Gastrocnemius medialis (tissue), 4 donors: ENCODE measurements around the gene MRPL19. TPM values are rescaled to one million over a fixed set of nuclear protein-coding genes. Genes with fewer than 3 reads are reported as not detected.

Source experiments
- ATAC-seq, 2 donors: fragments of 150-250 bp; one replicate each; pipeline ENCODE4 v1.9.1; 2016
- DNase-seq, 2 donors: peaks; one replicate each; pipeline ENCODE4 v3.0.0-alpha.2; 2019
- H3K27ac ChIP-seq, 4 donors: fragments of 200-600 bp; sonication (generic); 1 replicate in 1 of 4; 2 replicates in 3 of 4; pipeline ENCODE4 v1.5.1; 2016 to 2018; ENCODE audit warnings: mild to moderate bottlenecking in 2 of 4, moderate library complexity in 1 of 4
- H3K27me3 ChIP-seq, 3 donors: fragments of 200-600 bp; sonication (generic) in 2 of 3; 1 replicate in 1 of 3; 2 replicates in 2 of 3; pipeline versions ENCODE4 v1.5.1 to v1.6.0; 2016 to 2019; ENCODE audit warnings: mild to moderate bottlenecking in 1 of 3, moderate library complexity in 1 of 3
- H3K36me3 ChIP-seq, 2 donors: fragments of 200-600 bp; sonication (generic) in 1 of 2; one replicate each; pipeline ENCODE4 v1.5.1; 2017 to 2018
- H3K4me1 ChIP-seq, 2 donors: fragments of 200-600 bp; sonication (generic) in 1 of 2; one replicate each; pipeline ENCODE4 v1.5.1; 2016 to 2017; ENCODE audit warnings: mild to moderate bottlenecking in 2 of 2
- H3K4me3 ChIP-seq, 4 donors: fragments of 200-600 bp; sonication (generic) in 3 of 4; 1 replicate in 1 of 4; 2 replicates in 3 of 4; pipeline ENCODE4 v1.5.1; 2016 to 2019; ENCODE audit warnings: mild to moderate bottlenecking in 2 of 4
- H3K9me3 ChIP-seq, 3 donors: fragments of 200-600 bp; sonication (generic) in 2 of 3; 1 replicate in 1 of 3; 2 replicates in 2 of 3; pipeline ENCODE4 v1.5.1; 2016 to 2019
- POLR2A ChIP-seq, 2 donors: fragments of 450-650 bp; IDR thresholded peaks; one replicate each; pipeline ENCODE4 v1.6.1; 2017; ENCODE audit warnings: antibody characterized with exemption in 2 of 2, mild to moderate bottlenecking in 2 of 2, moderate library complexity in 2 of 2
- in situ Hi-C, 4 donors: fragments of 200-750 bp; cut with MboI; loops; one replicate each; pipeline versions ENCODE4 v1.15.0 to v1.8.0; 2017; ENCODE audit warnings: low sequenced_read_pairs in 4 of 4
- intact Hi-C: fragments of 100-400 bp; cut with DNase I; formaldehyde crosslinking; loops from one replicate; pipeline ENCODE4 v1.15.1; 2023; ENCODE audit warnings: low total_unique reads
- total RNA-seq, 4 donors: library from RNA; depleted of rRNA; stranded (reverse); fragments of >200 nt; gene quantifications; one replicate each; pipeline versions ENCODE4 v1.1.0 to v1.2.3, GENCODE V29; 2016
- TF ChIP-seq, protein P1 (sequence below), 5 experiments: fragments of 450-650 bp in 3 of 5; fragments of 200-600 bp in 2 of 5; sonication (generic) in 2 of 5; IDR thresholded peaks in 4 of 5; conservative IDR thresholded peaks in 1 of 5; 1 replicate in 4 of 5; 2 replicates in 1 of 5; pipeline ENCODE4 v1.5.1; 2016 to 2019; ENCODE audit warnings: antibody characterized with exemption in 5 of 5, mild to moderate bottlenecking in 3 of 5, moderate library complexity in 3 of 5

MRPL19 gene
- total RNA-seq, 4 donors from 2014 or later: 25.4 to 95.3 (median 69.8) TPM

DNA sequence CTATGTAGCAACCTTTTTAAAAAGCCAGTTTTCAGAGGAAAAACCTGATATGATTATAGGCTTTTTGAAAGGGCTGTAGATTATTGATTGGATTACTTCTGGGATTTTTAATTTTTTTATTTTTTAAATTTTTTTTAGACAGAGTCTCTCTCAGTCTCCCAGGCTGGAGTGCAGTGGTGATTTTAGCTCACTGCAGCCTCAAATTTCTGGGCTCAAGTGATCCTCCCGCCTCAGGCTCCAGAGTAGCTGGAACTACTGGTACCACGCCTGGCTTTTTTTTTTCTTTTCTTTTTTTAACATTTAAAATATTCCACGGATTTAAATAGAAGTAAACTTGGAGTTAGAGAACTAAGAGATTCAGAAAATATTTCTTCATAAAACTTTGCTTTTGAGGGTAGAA is 1.2 kb downstream of the MRPL19 start:
- peaks cover 0 to 27% of the 10 kb centered on the region in 2 donors for H3K36me3 ChIP-seq
- H3K4me3 ChIP-seq: peak overlapping the region; percentile 80 to 98 (median 92)
- peak overlapping the region; percentile 87 to 92 (median 88) for H3K27ac ChIP-seq
- H3K4me1 ChIP-seq: peaks cover 54 to 59% of the 10 kb centered on the region in 2 donors
- ATAC-seq: no peak
- intact Hi-C loops (loop anchor here (10.0 kb wide), 1 partner anchor 813 kb away; the partner anchor contains the start of gene HK2), in situ Hi-C loops (no loop called here)
- no peak for TF ChIP-seq POLR2A (IDR thresholded peaks at IDR 0.05)
- TF ChIP-seq, protein P1, sequence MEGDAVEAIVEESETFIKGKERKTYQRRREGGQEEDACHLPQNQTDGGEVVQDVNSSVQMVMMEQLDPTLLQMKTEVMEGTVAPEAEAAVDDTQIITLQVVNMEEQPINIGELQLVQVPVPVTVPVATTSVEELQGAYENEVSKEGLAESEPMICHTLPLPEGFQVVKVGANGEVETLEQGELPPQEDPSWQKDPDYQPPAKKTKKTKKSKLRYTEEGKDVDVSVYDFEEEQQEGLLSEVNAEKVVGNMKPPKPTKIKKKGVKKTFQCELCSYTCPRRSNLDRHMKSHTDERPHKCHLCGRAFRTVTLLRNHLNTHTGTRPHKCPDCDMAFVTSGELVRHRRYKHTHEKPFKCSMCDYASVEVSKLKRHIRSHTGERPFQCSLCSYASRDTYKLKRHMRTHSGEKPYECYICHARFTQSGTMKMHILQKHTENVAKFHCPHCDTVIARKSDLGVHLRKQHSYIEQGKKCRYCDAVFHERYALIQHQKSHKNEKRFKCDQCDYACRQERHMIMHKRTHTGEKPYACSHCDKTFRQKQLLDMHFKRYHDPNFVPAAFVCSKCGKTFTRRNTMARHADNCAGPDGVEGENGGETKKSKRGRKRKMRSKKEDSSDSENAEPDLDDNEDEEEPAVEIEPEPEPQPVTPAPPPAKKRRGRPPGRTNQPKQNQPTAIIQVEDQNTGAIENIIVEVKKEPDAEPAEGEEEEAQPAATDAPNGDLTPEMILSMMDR (IDR thresholded peaks at IDR 0.05 in 4 of 5, conservative IDR thresholded peaks at IDR 0.05 in 1 of 5): peak in 1 of 5 experiments; percentile 26
- no peak for DNase-seq
- H3K9me3 ChIP-seq: no peaks in the 10 kb centered on the region
- no peaks in the 10 kb centered on the region for H3K27me3 ChIP-seq

DNA sequence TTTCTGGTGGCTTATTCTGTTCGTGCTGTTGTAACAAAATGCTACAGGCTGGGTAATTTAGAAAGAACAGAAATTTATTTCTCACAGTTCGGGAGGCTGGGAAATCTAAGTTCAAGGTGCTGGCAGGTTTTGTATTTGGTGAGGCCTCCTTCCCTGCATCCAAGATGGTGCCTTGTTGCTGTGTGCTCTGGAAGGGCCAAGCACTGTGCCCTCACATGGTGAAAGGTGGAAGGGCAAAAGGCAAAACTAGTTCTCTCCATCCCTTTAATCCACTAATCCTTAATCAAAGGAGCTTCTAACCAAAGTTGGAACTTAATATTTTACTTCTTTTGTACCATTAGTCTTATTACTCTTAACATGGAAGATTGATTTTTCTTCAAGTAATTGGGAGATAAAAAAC is 7.4 kb downstream of the MRPL19 start:
- intact Hi-C loops (no loop called here), in situ Hi-C loops (no loop called here)
- no peak overlapping the region for H3K4me3 ChIP-seq
- DNase-seq (no peak), ATAC-seq (no peak)
- H3K27ac ChIP-seq: peak overlapping the region in 2 of 4 donors; percentile 51 to 65
- peaks cover 0 to 64% of the 10 kb centered on the region in 2 donors for H3K36me3 ChIP-seq
- no peak for TF ChIP-seq POLR2A (IDR thresholded peaks at IDR 0.05)
- TF ChIP-seq, protein P1 (IDR thresholded peaks at IDR 0.05 in 4 of 5, conservative IDR thresholded peaks at IDR 0.05 in 1 of 5): no peak
- H3K4me1 ChIP-seq: peaks cover 42 to 50% of the 10 kb centered on the region in 2 donors
- no peaks in the 10 kb centered on the region for H3K27me3 ChIP-seq
- no peaks in the 10 kb centered on the region for H3K9me3 ChIP-seq

DNA sequence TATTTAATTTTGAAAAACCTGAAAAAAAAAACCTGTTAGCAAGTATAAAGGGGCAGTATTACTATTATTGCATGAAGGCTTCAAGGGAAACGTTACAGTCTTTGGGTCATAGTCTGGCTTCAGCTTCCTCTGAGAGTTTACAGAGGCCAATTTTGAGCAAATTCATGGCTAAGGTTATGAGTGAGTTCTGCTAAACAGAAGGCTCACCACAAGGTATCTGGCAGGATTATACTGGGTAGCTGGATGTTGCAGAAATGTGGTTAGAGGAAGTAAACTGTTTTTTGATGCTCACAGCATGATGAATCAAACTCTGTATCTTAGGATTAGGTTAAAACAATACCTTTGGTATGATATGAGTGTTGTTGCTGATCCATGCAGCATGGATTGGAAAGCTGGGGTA is 9.3 kb downstream of the MRPL19 start:
- H3K36me3 ChIP-seq: peaks cover 0 to 79% of the 10 kb centered on the region in 2 donors

DNA sequence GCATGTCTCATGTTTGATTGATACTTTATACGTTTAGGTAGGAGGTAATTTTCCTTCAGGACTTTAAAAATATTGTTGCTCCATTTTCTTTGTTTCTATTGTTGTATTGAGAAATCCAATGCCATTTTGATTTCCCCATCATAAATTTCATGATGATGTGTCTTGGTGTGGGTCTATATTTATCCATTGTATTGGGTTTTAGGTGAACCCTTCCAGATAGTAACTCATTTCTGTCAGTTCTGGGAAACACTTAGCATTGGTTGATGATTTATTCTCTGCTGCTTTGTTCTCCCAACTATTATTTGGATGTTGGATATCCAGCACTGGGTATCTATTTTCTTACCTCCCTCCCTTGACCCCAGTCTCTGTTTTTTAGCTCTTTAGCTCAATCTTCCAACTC is 10.0 kb downstream of the MRPL19 start:
- DNase-seq (no peak), ATAC-seq (no peak)
- Histone ChIP-seq H3K4me1 (peaks cover 32 to 37% of the 10 kb centered on the region in 2 donors), H3K27me3 (no peaks in the 10 kb centered on the region), H3K36me3 (peaks cover 0 to 82% of the 10 kb centered on the region in 2 donors), H3K4me3 (no peak overlapping the region), H3K27ac (peak overlapping the region; percentile 33 to 65 (median 54)), H3K9me3 (no peaks in the 10 kb centered on the region)
- intact Hi-C loops: no loop called here
- TF ChIP-seq, protein P1 (IDR thresholded peaks at IDR 0.05 in 4 of 5, conservative IDR thresholded peaks at IDR 0.05 in 1 of 5): no peak
- TF ChIP-seq POLR2A (IDR thresholded peaks at IDR 0.05): no peak
- in situ Hi-C loops: no loop called here

More for the DNA sequence above, 9.3 kb downstream of the MRPL19 start:
- H3K27ac ChIP-seq: peak overlapping the region; percentile 33 to 65 (median 54)
- no peak for DNase-seq
- H3K4me3 ChIP-seq: no peak overlapping the region
- TF ChIP-seq POLR2A (IDR thresholded peaks at IDR 0.05): no peak
- TF ChIP-seq, protein P1 (IDR thresholded peaks at IDR 0.05 in 4 of 5, conservative IDR thresholded peaks at IDR 0.05 in 1 of 5): no peak
- intact Hi-C loops (no loop called here), in situ Hi-C loops (no loop called here)
- no peaks in the 10 kb centered on the region for H3K9me3 ChIP-seq
- H3K27me3 ChIP-seq: no peaks in the 10 kb centered on the region
- ATAC-seq: no peak
- H3K4me1 ChIP-seq: peaks cover 36 to 40% of the 10 kb centered on the region in 2 donors

DNA sequence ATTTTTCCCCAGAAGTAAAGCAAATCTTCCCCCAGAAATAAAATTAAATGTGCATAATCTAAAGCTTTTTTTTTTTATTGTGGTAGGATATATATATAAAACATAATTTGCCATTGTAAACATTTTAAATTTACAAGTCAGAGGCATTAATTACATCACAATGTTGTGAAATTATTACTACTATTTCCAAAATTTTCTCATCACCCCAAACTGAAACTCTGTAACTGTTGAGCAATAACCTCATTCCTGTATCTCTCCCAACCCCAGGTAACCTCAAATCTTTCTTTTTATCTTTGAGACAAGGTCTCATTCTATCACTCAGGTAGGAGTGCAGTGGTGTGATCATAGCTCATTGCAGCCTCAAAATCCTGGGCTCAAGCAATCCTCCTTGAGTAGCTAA is 11.2 kb downstream of the MRPL19 start:
- Histone ChIP-seq H3K27me3 (no peaks in the 10 kb centered on the region), H3K36me3 (peaks cover 0 to 75% of the 10 kb centered on the region in 2 donors), H3K27ac (peak overlapping the region in 3 of 4 donors; percentile 33 to 65 (median 51)), H3K4me3 (no peak overlapping the region), H3K4me1 (peaks cover 30 to 36% of the 10 kb centered on the region in 2 donors), H3K9me3 (no peaks in the 10 kb centered on the region)
- DNase-seq (no peak), ATAC-seq (no peak)
- TF ChIP-seq POLR2A (IDR thresholded peaks at IDR 0.05): no peak
- TF ChIP-seq, protein P1 (IDR thresholded peaks at IDR 0.05 in 4 of 5, conservative IDR thresholded peaks at IDR 0.05 in 1 of 5): no peak
- intact Hi-C loops: no loop called here
- in situ Hi-C loops: no loop called here
